Measurements from ENCODE around the gene CLCF1. TPM values are rescaled to one million over a fixed set of nuclear protein-coding genes. Genes with fewer than 3 reads are reported as not detected.

CLCF1 gene
- total and polyA plus RNA-seq, 2 of the 13 experiments (the other 11 are each of a cell fraction or from before 2014, with no cell fraction given): 0.49 to 0.78 TPM

DNA sequence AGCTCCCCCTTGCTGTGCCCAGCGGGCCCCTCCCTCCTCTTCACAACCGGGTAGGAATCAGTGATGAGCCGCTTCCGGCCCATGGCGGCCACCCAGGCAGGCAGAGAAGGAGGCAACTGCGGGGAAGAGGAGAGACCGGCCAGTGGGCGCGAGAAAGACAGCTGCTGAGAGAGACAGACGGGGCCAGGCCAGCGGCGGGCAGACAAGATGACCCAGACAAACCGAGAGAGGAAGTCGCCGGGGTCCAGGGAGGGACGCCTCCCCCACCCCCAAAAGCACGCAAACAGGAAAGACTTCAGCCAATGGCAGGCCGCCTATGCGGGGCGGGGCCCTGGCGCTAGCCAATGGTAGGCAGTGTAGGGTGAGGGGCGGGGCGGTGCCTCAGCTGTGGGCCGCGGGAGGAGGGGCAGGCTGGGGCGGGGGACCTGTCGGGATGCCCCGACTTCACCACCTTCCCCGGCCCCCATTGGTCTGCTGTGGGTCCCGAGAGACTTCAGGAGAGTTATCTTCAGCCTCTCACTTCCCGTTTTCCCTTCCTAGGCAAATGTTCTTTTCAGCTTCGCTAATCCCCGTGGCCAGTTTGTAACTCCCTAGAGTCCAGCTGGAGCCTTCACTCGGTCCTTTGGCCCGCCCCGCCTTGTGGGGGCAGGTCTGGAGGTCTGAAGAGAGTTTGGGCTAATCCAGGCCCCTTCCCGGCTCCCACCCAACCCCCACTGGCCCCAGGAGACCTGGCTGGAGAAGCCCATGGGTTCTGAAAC is 19.9 kb downstream of the CLCF1 start, which contains the start of gene POLD4 (continued):
- TF ChIP-seq ZC3H13 (CRISPR knock-in tag; IDR thresholded peaks at IDR 0.05) (no peak), ZNF552 (CRISPR knock-in tag; IDR thresholded peaks at IDR 0.05; ENCODE audit: borderline replicate concordance) (no peak), NFAT5 (CRISPR knock-in tag; IDR thresholded peaks at IDR 0.05) (no peak), ZFY (CRISPR knock-in tag; IDR thresholded peaks at IDR 0.05) (peak; percentile 61), PCBP2 (optimal IDR thresholded peaks at IDR 0.05; ENCODE audit: low read depth, low read length, poor library complexity, severe bottlenecking) (no peak), ARNTL (CRISPR knock-in tag; IDR thresholded peaks at IDR 0.05) (peak; percentile 35; the same call in 1 of the 2 replicates), SALL2 (CRISPR knock-in tag; IDR thresholded peaks at IDR 0.05) (peak; percentile 59; the same call in 1 of the 2 replicates), HNRNPL (IDR thresholded peaks at IDR 0.05; ENCODE audit: low read depth, low read length) (peak; percentile 94), PAF1 (CRISPR knock-in tag; IDR thresholded peaks at IDR 0.05) (no peak), RXRA (CRISPR knock-in tag; IDR thresholded peaks at IDR 0.05) (0 out of 2 replicates have a peak, but pooled peaks have one; percentile 11), ZBTB21 (CRISPR knock-in tag; IDR thresholded peaks at IDR 0.05) (no peak), ZNF329 (CRISPR knock-in tag; IDR thresholded peaks at IDR 0.05; ENCODE audit: low read depth) (0 out of 2 replicates have a peak, but pooled peaks have one; percentile 55), SIX1 (CRISPR knock-in tag; IDR thresholded peaks at IDR 0.05; ENCODE audit: borderline replicate concordance) (no peak), ZNF740 (CRISPR knock-in tag; IDR thresholded peaks at IDR 0.05) (peak; percentile 80; the same call in 1 of the 2 replicates), CBFB (CRISPR knock-in tag; IDR thresholded peaks at IDR 0.05) (0 out of 2 replicates have a peak, but pooled peaks have one; percentile 7), HBP1 (CRISPR knock-in tag; IDR thresholded peaks at IDR 0.05; ENCODE audit: low read depth) (no peak)
- TF ChIP-seq, protein P1, sequence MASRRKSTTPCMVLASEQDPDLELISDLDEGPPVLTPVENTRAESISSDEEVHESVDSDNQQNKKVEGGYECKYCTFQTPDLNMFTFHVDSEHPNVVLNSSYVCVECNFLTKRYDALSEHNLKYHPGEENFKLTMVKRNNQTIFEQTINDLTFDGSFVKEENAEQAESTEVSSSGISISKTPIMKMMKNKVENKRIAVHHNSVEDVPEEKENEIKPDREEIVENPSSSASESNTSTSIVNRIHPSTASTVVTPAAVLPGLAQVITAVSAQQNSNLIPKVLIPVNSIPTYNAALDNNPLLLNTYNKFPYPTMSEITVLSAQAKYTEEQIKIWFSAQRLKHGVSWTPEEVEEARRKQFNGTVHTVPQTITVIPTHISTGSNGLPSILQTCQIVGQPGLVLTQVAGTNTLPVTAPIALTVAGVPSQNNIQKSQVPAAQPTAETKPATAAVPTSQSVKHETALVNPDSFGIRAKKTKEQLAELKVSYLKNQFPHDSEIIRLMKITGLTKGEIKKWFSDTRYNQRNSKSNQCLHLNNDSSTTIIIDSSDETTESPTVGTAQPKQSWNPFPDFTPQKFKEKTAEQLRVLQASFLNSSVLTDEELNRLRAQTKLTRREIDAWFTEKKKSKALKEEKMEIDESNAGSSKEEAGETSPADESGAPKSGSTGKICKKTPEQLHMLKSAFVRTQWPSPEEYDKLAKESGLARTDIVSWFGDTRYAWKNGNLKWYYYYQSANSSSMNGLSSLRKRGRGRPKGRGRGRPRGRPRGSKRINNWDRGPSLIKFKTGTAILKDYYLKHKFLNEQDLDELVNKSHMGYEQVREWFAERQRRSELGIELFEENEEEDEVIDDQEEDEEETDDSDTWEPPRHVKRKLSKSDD (CRISPR knock-in tag; IDR thresholded peaks at IDR 0.05; ENCODE audit: low read depth): 0 out of 2 replicates have a peak, but pooled peaks have one; percentile 43
- TF ChIP-seq, protein P2, sequence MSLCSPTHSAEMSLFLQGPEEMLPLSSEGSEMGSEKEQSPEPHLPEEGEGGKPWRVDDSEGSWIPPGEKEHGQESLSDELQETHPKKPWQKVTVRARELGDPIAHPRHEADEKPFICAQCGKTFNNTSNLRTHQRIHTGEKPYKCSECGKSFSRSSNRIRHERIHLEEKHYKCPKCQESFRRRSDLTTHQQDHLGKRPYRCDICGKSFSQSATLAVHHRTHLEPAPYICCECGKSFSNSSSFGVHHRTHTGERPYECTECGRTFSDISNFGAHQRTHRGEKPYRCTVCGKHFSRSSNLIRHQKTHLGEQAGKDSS (CRISPR knock-in tag; IDR thresholded peaks at IDR 0.05; ENCODE audit: borderline replicate concordance, low read depth): no peak

All from HepG2 (cell line).